PC-9 (cell line): Measurements from ENCODE around the gene SMAD6. TPM values are rescaled to one million over a fixed set of nuclear protein-coding genes. Genes with fewer than 3 reads are reported as not detected.

ENCODE experiments used
- BruUV-seq: library from RNA; stranded (reverse); fragments of 400-500 nt; replicated peaks from 2 replicates; lab custom pipeline; 2021; lab: Mats Ljungman, UMichigan
- CTCF ChIA-PET: fragments of 300-600 bp; sonication (Branson Sonifier 250); formaldehyde crosslinking; loops from one replicate; lab custom pipeline; 2022; ENCODE audit warnings: antibody characterized with exemption; lab: Charles Lee
- POLR2A ChIA-PET: fragments of 300-600 bp; sonication (Branson Sonifier 250); formaldehyde crosslinking; loops from one replicate; lab custom pipeline; 2022; ENCODE audit warnings: antibody characterized with exemption; ENCODE audit not compliant: unreplicated experiment; lab: Charles Lee
- DNase-seq, 2 experiments: peaks; one replicate each; pipeline versions ENCODE4 v3.0.0 to v3.0.0-alpha.2; 2015 to 2022; ENCODE audit warnings: mixed read lengths in 1 of 2
- H2AFZ ChIP-seq: fragments of 200-600 bp; sonication (generic); 2 replicates; pipeline ENCODE4 v1.8.1; 2017; ENCODE audit warnings: antibody characterized with exemption
- H3F3A ChIP-seq: fragments of 200-600 bp; sonication (generic); 2 replicates; pipeline ENCODE4 v1.8.1; 2017; ENCODE audit warnings: antibody characterized with exemption, mild to moderate bottlenecking, low read depth; ENCODE audit not compliant: insufficient read depth
- H3K27ac ChIP-seq: fragments of 200-600 bp; sonication (generic); 2 replicates; pipeline ENCODE4 v1.6.1; 2016; ENCODE audit warnings: mixed run types
- H3K27me3 ChIP-seq: fragments of 200-600 bp; sonication (generic); 2 replicates; pipeline ENCODE4 v1.6.1; 2016; ENCODE audit warnings: low read depth, mixed run types; ENCODE audit not compliant: insufficient read depth
- H3K36me3 ChIP-seq: fragments of 200-600 bp; sonication (generic); 2 replicates; pipeline ENCODE4 v1.6.1; 2016; ENCODE audit warnings: low read depth, mixed run types
- H3K4me1 ChIP-seq: fragments of 200-600 bp; sonication (generic); replicated peaks from 2 replicates; pipeline ENCODE4 v1.6.1; 2016; ENCODE audit warnings: mixed run types; ENCODE audit not compliant: insufficient read depth
- H3K4me2 ChIP-seq: fragments of 200-600 bp; sonication (generic); 2 replicates; pipeline ENCODE4 v1.6.1; 2017; ENCODE audit warnings: mixed run types
- H3K4me3 ChIP-seq: fragments of 200-600 bp; sonication (generic); 2 replicates; pipeline ENCODE4 v1.6.1; 2016; ENCODE audit warnings: mixed run types
- H3K79me2 ChIP-seq: fragments of 200-600 bp; sonication (generic); 2 replicates; pipeline ENCODE4 v1.6.1; 2017; ENCODE audit warnings: low read depth, mixed run types
- H3K9me2 ChIP-seq: fragments of 200-600 bp; sonication (generic); 2 replicates; pipeline ENCODE4 v1.8.1; 2017; ENCODE audit warnings: mild to moderate bottlenecking; ENCODE audit not compliant: insufficient read depth
- H3K9me3 ChIP-seq: fragments of 200-600 bp; sonication (generic); 2 replicates; pipeline ENCODE4 v1.8.1; 2016; ENCODE audit warnings: low read depth; ENCODE audit not compliant: insufficient read depth
- H4K20me1 ChIP-seq: fragments of 200-600 bp; sonication (generic); 2 replicates; pipeline ENCODE4 v1.8.1; 2017; ENCODE audit not compliant: insufficient read depth
- CTCF ChIP-seq: fragments of 200-600 bp; sonication (generic); conservative IDR thresholded peaks from 2 replicates; pipeline ENCODE4 v1.6.1; 2017; ENCODE audit warnings: mixed run types, antibody characterized with exemption, mild to moderate bottlenecking, moderate library complexity
- EZH2 ChIP-seq: fragments of 200-600 bp; sonication (generic); IDR thresholded peaks from 2 replicates; pipeline ENCODE4 v1.8.0; 2017; ENCODE audit warnings: antibody characterized with exemption, low read depth
- intact Hi-C: fragments of 100-400 bp; cut with micrococcal nuclease; formaldehyde crosslinking; loops from one replicate; pipeline ENCODE4 v1.10.0; 2022; ENCODE audit not compliant: unreplicated experiment
- total RNA-seq: library from RNA; stranded (reverse); gene quantifications from 2 replicates; pipeline ENCODE4 v1.2.3, GENCODE V29; 2021

Gene SMAD6
- total RNA-seq, 1 experiment from 2014 or later, result 7.1 TPM

- Histone ChIP-seq H2AFZ (no peak overlapping the region), H4K20me1 (no peaks in the 10 kb centered on the region), H3K36me3 (no peaks in the 10 kb centered on the region), H3K27me3 (no peaks in the 10 kb centered on the region), H3K9me3 (no peaks in the 10 kb centered on the region), H3K27ac (no peak overlapping the region), H3K4me1 (no peaks in the 10 kb centered on the region), H3K79me2 (no peaks in the 10 kb centered on the region), H3K4me2 (no peak overlapping the region), H3K4me3 (no peak overlapping the region), H3F3A (no peaks in the 10 kb centered on the region), H3K9me2 (no peaks in the 10 kb centered on the region)
- ChIA-PET POLR2A (interaction anchor here (0.6 kb wide), 1 partner anchor 88 kb away, joined by 5 read pairs; the partner anchor contains the start of gene SMAD6), CTCF (interaction anchor here (0.5 to 1.3 kb wide), 3 partner anchors 22 to 62 kb away, joined by 3 to 12 read pairs (median 11); no protein-coding TSS in a partner anchor)
- no TSS peak for BruUV-seq
- DNase-seq, result no peak
- intact Hi-C loops, result loop anchor here (2.0 kb wide), 1 partner anchor 61 kb away; no protein-coding TSS in a partner anchor
- peak; percentile 59 for TF ChIP-seq CTCF
- TF ChIP-seq EZH2, result no peak
Observed at GRCh38 chr15:66789029-66790025, 87.3 kb downstream of the SMAD6 start.

- H3F3A ChIP-seq, result no peaks in the 10 kb centered on the region
- TF ChIP-seq CTCF (no peak), EZH2 (no peak)
- BruUV-seq, result no TSS peak
- H3K9me2 ChIP-seq, result no peaks in the 10 kb centered on the region
- ChIA-PET POLR2A (no interaction called here), CTCF (no interaction called here)
- peaks cover 13% of the 10 kb centered on the region for H3K4me1 ChIP-seq
- H3K36me3 ChIP-seq, result no peaks in the 10 kb centered on the region
- H3K9me3 ChIP-seq, result no peaks in the 10 kb centered on the region
- intact Hi-C loops, result no loop called here
- no peak for DNase-seq
- no peak overlapping the region for H3K4me2 ChIP-seq
- H3K4me3 ChIP-seq, result no peak overlapping the region
- H4K20me1 ChIP-seq, result no peaks in the 10 kb centered on the region
- H3K27ac ChIP-seq, result no peak overlapping the region
- no peaks in the 10 kb centered on the region for H3K79me2 ChIP-seq
- H2AFZ ChIP-seq, result no peak overlapping the region
- no peaks in the 10 kb centered on the region for H3K27me3 ChIP-seq
Observed at GRCh38 chr15:66795851-66796250, 93.8 kb downstream of the SMAD6 start.

GRCh38 chr15:66796343-66796742 is 94.3 kb downstream of the SMAD6 start:
- Histone ChIP-seq H3F3A (no peaks in the 10 kb centered on the region), H4K20me1 (no peaks in the 10 kb centered on the region), H3K9me2 (no peaks in the 10 kb centered on the region), H3K27ac (no peak overlapping the region), H2AFZ (no peak overlapping the region), H3K4me3 (no peak overlapping the region), H3K4me1 (peaks cover 15% of the 10 kb centered on the region), H3K9me3 (no peaks in the 10 kb centered on the region), H3K79me2 (no peaks in the 10 kb centered on the region), H3K36me3 (no peaks in the 10 kb centered on the region), H3K27me3 (no peaks in the 10 kb centered on the region), H3K4me2 (no peak overlapping the region)
- TF ChIP-seq EZH2, result no peak
- TF ChIP-seq CTCF, result no peak
- no peak for DNase-seq
- intact Hi-C loops, result no loop called here
- ChIA-PET CTCF (no interaction called here), POLR2A (no interaction called here)
- BruUV-seq, result no TSS peak
